Measurements from ENCODE around the gene ADGRF3.
A peak's percentile ranks its signal among the peaks of the same experiment; 100 is the strongest.

Gene ADGRF3

GRCh38 chr2:26317377-26318105, 29.0 kb downstream of the ADGRF3 start:
- H3K14ac ChIP-seq (ENCODE audit: low read length): peak overlapping the region; percentile 60
- no peak overlapping the region for H4K91ac ChIP-seq (ENCODE audit: low read depth, low read length, poor library complexity)
- no peak overlapping the region for H2BK5ac ChIP-seq (ENCODE audit: low read length)
- H3K9me3 ChIP-seq (replicated peaks in 1 of 2; ENCODE audit: control insufficient read depth in 2 of 2, insufficient read depth in 1 of 2, low read depth in 1 of 2, low read length in 2 of 2): no peaks in the 10 kb centered on the region
- H3K4ac ChIP-seq (ENCODE audit: low read length): no peak overlapping the region
- H2AFZ ChIP-seq (ENCODE audit: low read length): peak overlapping the region; percentile 67
- H3K9ac ChIP-seq (ENCODE audit: low read depth, low read length, poor library complexity): peak overlapping the region; percentile 5
- no peak overlapping the region for H3K4me2 ChIP-seq (ENCODE audit: insufficient read depth, low read length, poor library complexity, severe bottlenecking)
- no peak overlapping the region for H2BK120ac ChIP-seq (ENCODE audit: low read depth, low read length)
- peak overlapping the region; percentile 52 for H2BK15ac ChIP-seq (ENCODE audit: low read length)
- H3K27me3 ChIP-seq (ENCODE audit: control insufficient read depth in 3 of 3, insufficient read depth in 3 of 3, low read depth in 1 of 3, low read length in 3 of 3): no peaks in the 10 kb centered on the region
- H3K79me1 ChIP-seq (ENCODE audit: low read depth, low read length): no peaks in the 10 kb centered on the region
- no peak overlapping the region for H3K23ac ChIP-seq (ENCODE audit: low read depth, low read length, poor library complexity)
- DNase-seq (ENCODE audit: low spot score): no peak
- H2BK12ac ChIP-seq (ENCODE audit: low read length): no peak overlapping the region
- H3K36me3 ChIP-seq (replicated peaks in 1 of 2; ENCODE audit: control insufficient read depth in 2 of 2, insufficient read depth in 2 of 2, low read length in 2 of 2): no peaks in the 10 kb centered on the region
- H3K4me1 ChIP-seq (ENCODE audit: control insufficient read depth in 2 of 2, insufficient read depth in 1 of 2, low read depth in 1 of 2, low read length in 2 of 2): peaks cover 5 to 6% of the 10 kb centered on the region in 2 donors
- H3K18ac ChIP-seq (ENCODE audit: low read length): no peak overlapping the region
- WGBS, 2 donors (ENCODE audit: extremely low coverage in 2 of 2, insufficient read length in 2 of 2, insufficient replicate concordance in 1 of 2): no CpG with 5 or more reads among the region's 8 CpGs
- no peak overlapping the region for H4K8ac ChIP-seq (ENCODE audit: low read depth, low read length)
- H3K27ac ChIP-seq (replicated peaks; ENCODE audit: low read length): no peak overlapping the region
- peak overlapping the region; percentile 20 for H2AK5ac ChIP-seq (ENCODE audit: low read depth, low read length)
- H3K4me3 ChIP-seq (ENCODE audit: low read length in 2 of 2): no peak overlapping the region

DNA sequence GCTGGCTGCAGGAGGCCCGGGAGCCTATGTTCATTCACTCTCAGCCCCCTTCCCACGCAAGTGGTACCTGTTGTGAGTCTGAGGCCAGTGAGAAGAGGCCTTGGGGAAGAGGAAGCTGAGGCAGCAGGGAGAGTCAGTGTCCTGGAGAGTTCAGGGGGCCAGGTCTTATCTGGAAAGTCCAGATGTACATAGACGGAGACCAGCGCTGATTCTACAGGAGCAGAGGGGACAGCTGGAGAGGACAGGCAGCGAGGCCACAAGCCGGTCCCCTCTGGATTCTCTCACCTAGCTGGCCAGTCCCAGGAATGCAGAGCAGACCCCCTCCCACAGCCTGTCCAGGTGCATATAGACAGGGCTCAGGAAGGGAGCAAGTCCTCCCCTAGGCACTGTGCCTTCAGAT, 29.7 kb downstream of the ADGRF3 start:
- Histone ChIP-seq H2BK15ac (ENCODE audit: low read length) (no peak overlapping the region), H3K4ac (ENCODE audit: low read length) (no peak overlapping the region), H3K9ac (ENCODE audit: low read depth, low read length, poor library complexity) (no peak overlapping the region), H3K14ac (ENCODE audit: low read length) (no peak overlapping the region), H3K4me1 (ENCODE audit: control insufficient read depth in 2 of 2, insufficient read depth in 1 of 2, low read depth in 1 of 2, low read length in 2 of 2) (peaks cover 5 to 6% of the 10 kb centered on the region in 2 donors), H3K27ac (replicated peaks; ENCODE audit: low read length) (no peak overlapping the region), H3K18ac (ENCODE audit: low read length) (no peak overlapping the region), H2AK5ac (ENCODE audit: low read depth, low read length) (no peak overlapping the region), H3K23ac (ENCODE audit: low read depth, low read length, poor library complexity) (no peak overlapping the region), H3K4me3 (ENCODE audit: low read length in 2 of 2) (no peak overlapping the region), H3K4me2 (ENCODE audit: insufficient read depth, low read length, poor library complexity, severe bottlenecking) (no peak overlapping the region), H3K79me1 (ENCODE audit: low read depth, low read length) (no peaks in the 10 kb centered on the region), H2BK120ac (ENCODE audit: low read depth, low read length) (no peak overlapping the region), H3K36me3 (replicated peaks in 1 of 2; ENCODE audit: control insufficient read depth in 2 of 2, insufficient read depth in 2 of 2, low read length in 2 of 2) (no peaks in the 10 kb centered on the region), H4K91ac (ENCODE audit: low read depth, low read length, poor library complexity) (no peak overlapping the region), H2BK5ac (ENCODE audit: low read length) (no peak overlapping the region), H4K8ac (ENCODE audit: low read depth, low read length) (no peak overlapping the region), H3K27me3 (ENCODE audit: control insufficient read depth in 3 of 3, insufficient read depth in 3 of 3, low read depth in 1 of 3, low read length in 3 of 3) (no peaks in the 10 kb centered on the region), H2BK12ac (ENCODE audit: low read length) (no peak overlapping the region), H3K9me3 (replicated peaks in 1 of 2; ENCODE audit: control insufficient read depth in 2 of 2, insufficient read depth in 1 of 2, low read depth in 1 of 2, low read length in 2 of 2) (no peaks in the 10 kb centered on the region), H2AFZ (ENCODE audit: low read length) (peak overlapping the region; percentile 67)
- no CpG with 5 or more reads among the region's 6 CpGs for WGBS, 2 donors (ENCODE audit: extremely low coverage in 2 of 2, insufficient read length in 2 of 2, insufficient replicate concordance in 1 of 2)
- DNase-seq (ENCODE audit: low spot score): no peak

- no peak overlapping the region for H3K9ac ChIP-seq (ENCODE audit: low read depth, low read length, poor library complexity)
- H2AFZ ChIP-seq (ENCODE audit: low read length): no peak overlapping the region
- no peaks in the 10 kb centered on the region for H3K27me3 ChIP-seq (ENCODE audit: control insufficient read depth in 3 of 3, insufficient read depth in 3 of 3, low read depth in 1 of 3, low read length in 3 of 3)
- no peak overlapping the region for H3K18ac ChIP-seq (ENCODE audit: low read length)
- H2BK5ac ChIP-seq (ENCODE audit: low read length): no peak overlapping the region
- no peak overlapping the region for H4K8ac ChIP-seq (ENCODE audit: low read depth, low read length)
- H3K79me1 ChIP-seq (ENCODE audit: low read depth, low read length): no peaks in the 10 kb centered on the region
- no peak overlapping the region for H2AK5ac ChIP-seq (ENCODE audit: low read depth, low read length)
- no peak overlapping the region for H3K14ac ChIP-seq (ENCODE audit: low read length)
- H3K4me3 ChIP-seq (ENCODE audit: low read length in 2 of 2): no peak overlapping the region
- DNase-seq (ENCODE audit: low spot score): no peak
- no peak overlapping the region for H2BK15ac ChIP-seq (ENCODE audit: low read length)
- no peak overlapping the region for H3K23ac ChIP-seq (ENCODE audit: low read depth, low read length, poor library complexity)
- no peak overlapping the region for H3K4ac ChIP-seq (ENCODE audit: low read length)
- no peaks in the 10 kb centered on the region for H3K36me3 ChIP-seq (replicated peaks in 1 of 2; ENCODE audit: control insufficient read depth in 2 of 2, insufficient read depth in 2 of 2, low read length in 2 of 2)
- no peaks in the 10 kb centered on the region for H3K9me3 ChIP-seq (replicated peaks in 1 of 2; ENCODE audit: control insufficient read depth in 2 of 2, insufficient read depth in 1 of 2, low read depth in 1 of 2, low read length in 2 of 2)
- H2BK120ac ChIP-seq (ENCODE audit: low read depth, low read length): no peak overlapping the region
- no peak overlapping the region for H3K4me2 ChIP-seq (ENCODE audit: insufficient read depth, low read length, poor library complexity, severe bottlenecking)
- no peak overlapping the region for H4K91ac ChIP-seq (ENCODE audit: low read depth, low read length, poor library complexity)
- peaks cover 5 to 6% of the 10 kb centered on the region in 2 donors for H3K4me1 ChIP-seq (ENCODE audit: control insufficient read depth in 2 of 2, insufficient read depth in 1 of 2, low read depth in 1 of 2, low read length in 2 of 2)
- H2BK12ac ChIP-seq (ENCODE audit: low read length): no peak overlapping the region
- no peak overlapping the region for H3K27ac ChIP-seq (replicated peaks; ENCODE audit: low read length)
- no CpG with 5 or more reads among the region's 2 CpGs for WGBS, 2 donors (ENCODE audit: extremely low coverage in 2 of 2, insufficient read length in 2 of 2, insufficient replicate concordance in 1 of 2)
Observed at GRCh38 chr2:26316041-26316440, 30.5 kb downstream of the ADGRF3 start.

DNA sequence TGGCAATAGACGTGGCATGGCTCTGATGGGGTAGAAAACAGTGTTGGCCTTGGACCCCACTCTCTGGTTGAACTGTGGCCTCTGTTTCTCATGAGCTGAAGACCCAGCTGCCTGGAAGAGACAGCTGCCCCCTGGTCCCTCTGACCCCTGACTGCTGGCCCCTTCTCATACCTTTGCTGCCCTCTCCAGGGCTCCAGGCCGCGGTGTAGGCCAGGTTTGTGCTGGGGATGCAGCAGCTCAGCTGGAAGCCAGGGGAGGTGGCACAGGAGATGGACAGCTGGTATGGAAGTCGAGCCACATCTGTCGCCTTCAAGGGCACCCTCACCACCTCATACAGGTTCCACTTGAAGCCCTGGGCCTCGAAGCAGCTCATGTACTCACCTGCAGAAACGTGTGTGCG, 32.3 kb downstream of the ADGRF3 start:
- H3K23ac ChIP-seq (ENCODE audit: low read depth, low read length, poor library complexity): peak overlapping the region; percentile 40
- no peak overlapping the region for H2AFZ ChIP-seq (ENCODE audit: low read length)
- H4K8ac ChIP-seq (ENCODE audit: low read depth, low read length): no peak overlapping the region
- no peak for DNase-seq (ENCODE audit: low spot score)
- H3K27ac ChIP-seq (replicated peaks; ENCODE audit: low read length): no peak overlapping the region
- H3K9me3 ChIP-seq (replicated peaks in 1 of 2; ENCODE audit: control insufficient read depth in 2 of 2, insufficient read depth in 1 of 2, low read depth in 1 of 2, low read length in 2 of 2): no peaks in the 10 kb centered on the region
- no peak overlapping the region for H4K91ac ChIP-seq (ENCODE audit: low read depth, low read length, poor library complexity)
- no peaks in the 10 kb centered on the region for H3K36me3 ChIP-seq (replicated peaks in 1 of 2; ENCODE audit: control insufficient read depth in 2 of 2, insufficient read depth in 2 of 2, low read length in 2 of 2)
- H3K79me1 ChIP-seq (ENCODE audit: low read depth, low read length): no peaks in the 10 kb centered on the region
- H3K4ac ChIP-seq (ENCODE audit: low read length): no peak overlapping the region
- no peak overlapping the region for H3K4me3 ChIP-seq (ENCODE audit: low read length in 2 of 2)
- peaks cover 5 to 6% of the 10 kb centered on the region in 2 donors for H3K4me1 ChIP-seq (ENCODE audit: control insufficient read depth in 2 of 2, insufficient read depth in 1 of 2, low read depth in 1 of 2, low read length in 2 of 2)
- peak overlapping the region; percentile 32 for H3K9ac ChIP-seq (ENCODE audit: low read depth, low read length, poor library complexity)
- no CpG with 5 or more reads among the region's 8 CpGs for WGBS, 2 donors (ENCODE audit: extremely low coverage in 2 of 2, insufficient read length in 2 of 2, insufficient replicate concordance in 1 of 2)
- H2BK15ac ChIP-seq (ENCODE audit: low read length): no peak overlapping the region
- no peaks in the 10 kb centered on the region for H3K27me3 ChIP-seq (ENCODE audit: control insufficient read depth in 3 of 3, insufficient read depth in 3 of 3, low read depth in 1 of 3, low read length in 3 of 3)
- H2AK5ac ChIP-seq (ENCODE audit: low read depth, low read length): no peak overlapping the region
- H2BK120ac ChIP-seq (ENCODE audit: low read depth, low read length): no peak overlapping the region
- no peak overlapping the region for H3K14ac ChIP-seq (ENCODE audit: low read length)
- no peak overlapping the region for H2BK12ac ChIP-seq (ENCODE audit: low read length)
- H3K4me2 ChIP-seq (ENCODE audit: insufficient read depth, low read length, poor library complexity, severe bottlenecking): no peak overlapping the region
- no peak overlapping the region for H3K18ac ChIP-seq (ENCODE audit: low read length)
- no peak overlapping the region for H2BK5ac ChIP-seq (ENCODE audit: low read length)
